DND-41 (cell line): ENCODE measurements around the gene SLC16A3.

Experiments
- CTCF ChIP-seq: IDR thresholded peaks from 2 replicates; pipeline ENCODE4 v1.5.1; 2012; ENCODE audit warnings: borderline replicate concordance, low read length, moderate library complexity, mild to moderate bottlenecking; ENCODE audit not compliant: poor library complexity, severe bottlenecking; ENCODE audit errors: extremely low read depth
- EZH2 ChIP-seq: IDR thresholded peaks from 3 replicates; pipeline ENCODE4 v1.6.1; 2012; ENCODE audit warnings: borderline replicate concordance, low read depth, mild to moderate bottlenecking, moderate library complexity, low read length, inconsistent platforms; ENCODE audit not compliant: severe bottlenecking

- TF ChIP-seq CTCF = no peak
- TF ChIP-seq EZH2 = no peak
Measured at GRCh38 chr17:82243648-82244412, 15.0 kb downstream of the SLC16A3 start.
